Renal cortical epithelial cell (primary cell): ENCODE results near the gene NACA2. TPM values are rescaled to one million over a fixed set of nuclear protein-coding genes. Genes with fewer than 3 reads are reported as not detected.

Experiments used
- DNase-seq: peaks from one replicate; pipeline ENCODE4 v3.0.0-alpha.2; 2011; ENCODE audit warnings: low read depth
- total RNA-seq: library from RNA; depleted of rRNA; stranded (reverse); fragments of >200 nt; gene quantifications from 2 replicates; pipeline ENCODE4 v1.2.3, GENCODE V29; 2014

NACA2 gene
- total RNA-seq, 1 donor from 2014 or later = not detected

DNA sequence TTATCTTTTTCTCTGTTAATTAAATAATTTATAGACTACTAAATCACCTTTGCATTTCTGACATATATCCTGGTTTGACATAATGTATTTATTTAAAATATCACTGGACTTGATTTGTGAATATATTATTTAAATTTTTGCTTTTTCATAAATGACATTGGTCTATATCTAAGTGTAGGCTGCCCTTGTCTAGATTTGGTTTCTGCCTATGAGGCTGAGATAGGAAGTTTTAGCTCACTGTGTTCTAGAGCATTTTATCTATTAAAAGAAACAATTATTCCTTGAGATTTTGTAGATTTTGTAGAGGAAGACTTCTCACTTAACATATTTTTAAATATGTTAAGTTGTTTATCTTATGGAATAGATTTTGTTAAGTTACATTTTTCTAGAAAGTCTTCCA is 43.9 kb downstream of the NACA2 start:
- no peak for DNase-seq

DNA sequence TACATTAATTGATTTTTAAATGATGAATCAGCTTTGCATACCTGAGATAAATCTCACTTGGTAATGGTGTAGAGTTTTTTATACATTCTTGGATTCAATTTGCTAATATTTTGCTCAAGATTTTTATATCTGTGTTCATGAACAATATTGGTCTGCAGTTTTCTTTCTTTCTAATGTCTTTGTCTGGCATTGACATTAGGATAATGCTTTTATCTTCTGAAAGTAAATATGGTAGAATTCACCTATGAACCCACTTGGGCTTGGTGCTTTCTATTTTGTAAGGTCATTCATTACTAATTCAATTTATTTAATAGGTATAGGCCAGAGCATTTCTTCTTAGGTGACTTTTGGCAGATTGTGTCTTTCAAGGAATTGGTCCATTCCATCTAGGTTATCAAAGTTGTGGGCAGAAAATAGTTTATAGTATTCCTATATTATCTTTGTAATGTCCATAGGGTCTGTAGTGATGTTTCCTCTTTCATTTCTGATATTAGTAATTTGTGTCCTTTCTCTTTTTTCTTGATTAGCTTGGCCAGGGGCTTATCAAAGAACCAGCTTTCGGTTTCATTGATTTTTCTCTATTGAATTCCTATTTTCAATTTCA is 45.6 kb downstream of the NACA2 start:
- no peak for DNase-seq

DNA sequence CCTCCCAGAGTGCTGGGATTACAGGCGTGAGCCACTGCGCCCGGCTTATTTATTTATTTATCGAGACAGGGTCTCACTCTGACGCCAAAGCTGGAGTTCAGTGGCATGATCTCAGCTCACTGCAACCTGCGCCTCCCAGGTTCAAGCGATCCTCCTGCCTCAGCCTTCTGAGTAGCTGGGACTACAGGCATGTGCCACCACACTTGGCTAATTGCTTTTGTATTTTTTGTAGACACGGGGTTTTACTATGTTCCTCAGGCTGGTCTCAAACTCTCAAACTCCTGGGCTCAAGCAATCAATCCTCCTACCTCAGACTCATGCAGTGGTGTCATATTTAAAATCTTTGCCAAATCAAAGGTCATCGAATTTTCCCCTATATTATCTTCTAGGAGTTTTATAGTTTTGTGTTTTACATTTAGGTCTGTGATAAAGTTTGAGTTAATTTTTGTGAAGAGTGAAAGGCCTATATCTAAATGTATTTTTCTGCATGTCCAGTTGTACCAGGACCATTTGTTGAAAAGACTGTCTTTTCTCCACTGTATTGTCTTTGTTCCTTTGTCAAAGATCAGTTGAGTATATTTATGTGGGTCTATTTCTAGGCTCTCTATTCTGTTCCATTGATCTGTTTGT is 47.1 kb downstream of the NACA2 start:
- DNase-seq = no peak

DNA sequence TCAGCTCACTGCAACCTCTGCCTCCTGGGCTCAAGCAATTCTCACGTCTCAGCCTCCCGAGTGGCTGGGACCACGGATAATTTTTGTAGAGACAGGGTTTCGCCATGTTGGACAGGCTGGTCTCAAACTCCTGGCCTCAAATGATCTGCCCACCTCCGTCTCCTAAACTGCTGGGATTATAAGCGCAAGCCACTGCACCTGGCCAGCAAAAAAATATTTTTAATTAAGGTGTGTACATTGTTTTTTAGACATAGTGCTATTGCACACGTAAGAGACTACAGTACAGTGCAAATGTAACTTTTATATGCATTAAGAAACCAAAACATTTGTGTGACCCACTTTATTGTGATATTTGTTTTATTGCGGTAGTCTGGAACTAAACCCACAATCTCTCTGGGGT is 49.0 kb downstream of the NACA2 start:
- DNase-seq = no peak

DNA sequence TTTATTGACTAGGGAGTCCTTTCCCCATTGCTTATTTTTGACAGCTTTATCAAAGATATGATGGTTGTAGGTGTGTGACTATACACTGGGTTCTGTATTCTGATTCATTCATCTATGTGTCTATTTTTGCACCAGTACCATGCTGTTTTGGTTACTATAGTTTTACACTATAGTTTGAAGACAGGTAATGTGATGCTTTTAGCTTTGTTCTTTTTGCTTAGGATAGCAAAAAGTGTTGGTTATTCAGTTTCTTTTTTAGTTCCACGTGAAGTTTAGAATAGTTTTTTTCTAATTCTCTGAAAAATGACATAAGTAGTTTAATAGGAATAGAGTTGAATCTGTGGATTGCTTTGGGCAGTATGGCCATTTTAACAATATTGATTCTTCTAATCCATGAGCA is 50.1 kb downstream of the NACA2 start:
- DNase-seq = no peak

Other genes starting within 250 kb of the NACA2 start
- 2.1 and 4.8 TPM in 2 replicates for gene TBX2, start 191.4 kb downstream of the NACA2 start, total RNA-seq
- not detected in 2 replicates for gene TBX4, start 138.8 kb downstream of the NACA2 start, total RNA-seq